Smooth muscle cell (in vitro differentiated cells): ENCODE measurements around the gene MICAL3. TPM values are rescaled to one million over a fixed set of nuclear protein-coding genes. Genes with fewer than 3 reads are reported as not detected.
A peak's percentile ranks its signal among the peaks of the same experiment; 100 is the strongest.

Source experiments
- DNase-seq: peaks from one replicate; lab custom pipeline; 2025; ENCODE audit not compliant: unreplicated experiment; lab: John Stamatoyannopoulos, UW
- H2AFZ ChIP-seq: fragments of 200-600 bp; sonication (generic); 2 replicates; pipeline ENCODE4 v1.6.0; 2016; ENCODE audit warnings: antibody characterized with exemption, low read depth, mild to moderate bottlenecking
- H3F3A ChIP-seq: fragments of 200-600 bp; sonication (generic); 2 replicates; pipeline ENCODE4 v1.6.0; 2017; ENCODE audit warnings: antibody characterized with exemption, low read depth
- H3K27ac ChIP-seq: fragments of 200-600 bp; sonication (generic); 2 replicates; pipeline ENCODE4 v1.5.1; 2016; ENCODE audit warnings: low read depth, mild to moderate bottlenecking
- H3K27me3 ChIP-seq: fragments of 200-600 bp; sonication (generic); 2 replicates; pipeline ENCODE4 v1.6.1; 2016; ENCODE audit warnings: low read depth, mild to moderate bottlenecking
- H3K36me3 ChIP-seq: fragments of 200-600 bp; sonication (generic); 2 replicates; pipeline ENCODE4 v1.5.1; 2016; ENCODE audit warnings: low read depth
- H3K4me1 ChIP-seq: fragments of 200-600 bp; sonication (generic); 2 replicates; pipeline ENCODE4 v1.5.1; 2016; ENCODE audit warnings: low read depth
- H3K4me2 ChIP-seq: fragments of 200-600 bp; sonication (generic); 2 replicates; pipeline ENCODE4 v1.6.0; 2016; ENCODE audit warnings: mild to moderate bottlenecking
- H3K4me3 ChIP-seq: fragments of 200-600 bp; sonication (generic); 2 replicates; pipeline ENCODE4 v1.5.1; 2016; ENCODE audit warnings: mild to moderate bottlenecking
- H3K79me2 ChIP-seq: fragments of 200-600 bp; sonication (generic); 2 replicates; pipeline ENCODE4 v1.6.0; 2016; ENCODE audit warnings: low read depth, mild to moderate bottlenecking
- H3K9ac ChIP-seq: fragments of 200-600 bp; sonication (generic); 2 replicates; pipeline ENCODE4 v1.6.0; 2016; ENCODE audit warnings: low read depth
- H3K9me3 ChIP-seq: fragments of 200-600 bp; sonication (generic); replicated peaks from 2 replicates; pipeline ENCODE4 v1.5.1; 2016; ENCODE audit warnings: low read depth
- H4K20me1 ChIP-seq: fragments of 200-600 bp; sonication (generic); 2 replicates; pipeline ENCODE4 v1.6.0; 2016; ENCODE audit warnings: low read depth
- WGBS: methylation state at CpG from one replicate; pipeline ENCODE4 v1.1.7; 2016; ENCODE audit warnings: low lambda C conversion rate; 5-methylcytosine and 5-hydroxymethylcytosine counted together
- polyA plus RNA-seq: library from polyadenylated mRNA; unstranded; fragments of >200 nt; fragmentation: Nextera tagmentation; extraction: Ambion mirVana; gene quantifications from 2 replicates; pipeline ENCODE4 v1.2.1, GENCODE V29; 2016
- total RNA-seq: library from RNA; depleted of rRNA; stranded (reverse); fragments of >200 nt; gene quantifications from 2 replicates; pipeline ENCODE4 v1.2.3, GENCODE V29; 2014
- TF ChIP-seq, protein P1 (sequence below): fragments of 200-600 bp; sonication (generic); IDR thresholded peaks from 2 replicates; pipeline ENCODE4 v1.5.1; 2017; ENCODE audit warnings: borderline replicate concordance, mild to moderate bottlenecking, antibody characterized with exemption; ENCODE audit not compliant: insufficient read depth, poor library complexity, severe bottlenecking

The MICAL3 gene
- total and polyA plus RNA-seq, 2 experiments from 2014 or later: 3.1 to 28.6 TPM

DNA sequence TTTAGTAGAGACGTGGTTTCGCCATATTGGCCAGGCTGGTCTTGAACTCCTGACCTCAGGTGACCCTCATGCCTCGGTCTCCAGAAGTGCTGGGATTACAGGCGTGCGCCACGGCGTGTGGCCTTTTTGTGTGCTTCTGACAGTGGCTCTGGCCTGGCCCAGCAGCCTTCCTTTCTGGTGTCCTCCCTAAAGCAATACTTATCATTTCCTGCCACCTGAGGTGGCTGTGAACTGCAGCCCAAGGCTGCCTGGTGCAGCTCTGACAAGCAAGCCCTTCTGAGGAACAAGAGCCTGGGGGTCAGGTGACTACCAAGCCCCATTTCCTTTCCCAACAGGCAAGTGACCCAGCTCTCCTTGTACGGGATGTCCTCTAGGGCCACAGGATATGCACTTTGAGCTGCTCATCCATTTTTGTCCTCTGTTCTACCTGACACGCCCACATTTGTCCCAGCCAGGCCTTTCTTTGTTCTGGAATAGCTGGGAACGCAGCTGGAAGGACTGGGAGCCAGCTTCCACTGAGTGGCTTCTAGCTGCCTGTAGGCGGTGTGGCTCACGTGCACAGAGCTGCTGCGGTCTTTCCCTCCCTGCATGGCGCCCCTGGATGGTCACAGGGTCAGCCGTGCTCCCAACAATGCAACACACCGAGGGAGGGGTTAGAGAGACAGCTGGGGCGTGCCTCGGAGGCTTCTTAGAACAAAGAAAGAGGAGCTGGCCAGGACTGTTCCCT is 237.8 kb downstream of the MICAL3 start:
- no peak overlapping the region for H3K27ac ChIP-seq
- H3K4me1 ChIP-seq: peaks cover 9% of the 10 kb centered on the region
- no peak overlapping the region for H3K9ac ChIP-seq
- no peaks in the 10 kb centered on the region for H4K20me1 ChIP-seq
- TF ChIP-seq, protein P1, sequence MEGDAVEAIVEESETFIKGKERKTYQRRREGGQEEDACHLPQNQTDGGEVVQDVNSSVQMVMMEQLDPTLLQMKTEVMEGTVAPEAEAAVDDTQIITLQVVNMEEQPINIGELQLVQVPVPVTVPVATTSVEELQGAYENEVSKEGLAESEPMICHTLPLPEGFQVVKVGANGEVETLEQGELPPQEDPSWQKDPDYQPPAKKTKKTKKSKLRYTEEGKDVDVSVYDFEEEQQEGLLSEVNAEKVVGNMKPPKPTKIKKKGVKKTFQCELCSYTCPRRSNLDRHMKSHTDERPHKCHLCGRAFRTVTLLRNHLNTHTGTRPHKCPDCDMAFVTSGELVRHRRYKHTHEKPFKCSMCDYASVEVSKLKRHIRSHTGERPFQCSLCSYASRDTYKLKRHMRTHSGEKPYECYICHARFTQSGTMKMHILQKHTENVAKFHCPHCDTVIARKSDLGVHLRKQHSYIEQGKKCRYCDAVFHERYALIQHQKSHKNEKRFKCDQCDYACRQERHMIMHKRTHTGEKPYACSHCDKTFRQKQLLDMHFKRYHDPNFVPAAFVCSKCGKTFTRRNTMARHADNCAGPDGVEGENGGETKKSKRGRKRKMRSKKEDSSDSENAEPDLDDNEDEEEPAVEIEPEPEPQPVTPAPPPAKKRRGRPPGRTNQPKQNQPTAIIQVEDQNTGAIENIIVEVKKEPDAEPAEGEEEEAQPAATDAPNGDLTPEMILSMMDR: no peak
- 82% methylated on average over 18 of the region's 18 CpGs for WGBS
- no peak overlapping the region for H2AFZ ChIP-seq
- no peak overlapping the region for H3K4me3 ChIP-seq
- H3K9me3 ChIP-seq: no peaks in the 10 kb centered on the region
- no peaks in the 10 kb centered on the region for H3K27me3 ChIP-seq
- DNase-seq: no peak
- H3F3A ChIP-seq: no peaks in the 10 kb centered on the region
- H3K79me2 ChIP-seq: no peaks in the 10 kb centered on the region
- H3K4me2 ChIP-seq: no peak overlapping the region
- no peaks in the 10 kb centered on the region for H3K36me3 ChIP-seq

- no peaks in the 10 kb centered on the region for H3K9me3 ChIP-seq
- H3K27me3 ChIP-seq: no peaks in the 10 kb centered on the region
- WGBS: 64% methylated on average over 37 of the region's 37 CpGs
- no peak overlapping the region for H3K27ac ChIP-seq
- no peak overlapping the region for H2AFZ ChIP-seq
- no peak for DNase-seq
- no peaks in the 10 kb centered on the region for H3F3A ChIP-seq
- H3K4me2 ChIP-seq: no peak overlapping the region
- no peaks in the 10 kb centered on the region for H4K20me1 ChIP-seq
- peaks cover 9% of the 10 kb centered on the region for H3K4me1 ChIP-seq
- H3K4me3 ChIP-seq: no peak overlapping the region
- no peaks in the 10 kb centered on the region for H3K79me2 ChIP-seq
- TF ChIP-seq, protein P1: peak; percentile 43
- H3K36me3 ChIP-seq: no peaks in the 10 kb centered on the region
- H3K9ac ChIP-seq: no peak overlapping the region
Observed at GRCh38 chr22:17785185-17786184, 238.9 kb downstream of the MICAL3 start.

GRCh38 chr22:17784776-17785175 is 239.6 kb downstream of the MICAL3 start:
- no peaks in the 10 kb centered on the region for H3K27me3 ChIP-seq
- peaks cover 9% of the 10 kb centered on the region for H3K4me1 ChIP-seq
- TF ChIP-seq, protein P1: no peak
- no peaks in the 10 kb centered on the region for H3F3A ChIP-seq
- H3K79me2 ChIP-seq: no peaks in the 10 kb centered on the region
- H3K27ac ChIP-seq: no peak overlapping the region
- H4K20me1 ChIP-seq: no peaks in the 10 kb centered on the region
- no peak for DNase-seq
- H3K4me3 ChIP-seq: no peak overlapping the region
- H3K36me3 ChIP-seq: no peaks in the 10 kb centered on the region
- no peak overlapping the region for H3K9ac ChIP-seq
- 85% methylated on average over 11 of the region's 11 CpGs for WGBS
- H3K9me3 ChIP-seq: no peaks in the 10 kb centered on the region
- H2AFZ ChIP-seq: no peak overlapping the region
- no peak overlapping the region for H3K4me2 ChIP-seq
